ENCODE data around the gene PIEZO1. TPM values are rescaled to one million over a fixed set of nuclear protein-coding genes. Genes with fewer than 3 reads are reported as not detected.

Gene PIEZO1
- total and polyA plus RNA-seq, 10 of the 15 experiments (the other 5 are each of a cell fraction or from before 2014, with no cell fraction given), result 1.3 to 169 (median 33.4) TPM

GRCh38 chr16:88706965-88707826 is 77.8 kb downstream of the PIEZO1 start:
- in situ Hi-C loops (cut with MboI), result no loop called here
- Histone ChIP-seq H3K9ac (ENCODE audit: control insufficient read depth, insufficient read depth, low read length) (peak overlapping the region; percentile 76), H3K27ac (ENCODE audit: control insufficient read depth, insufficient read depth) (peak overlapping the region; percentile 20; the same call in 1 of the 2 replicates), H3K27me3 (replicated peaks in 1 of 2; ENCODE audit: control insufficient read depth in 2 of 2, insufficient read depth in 2 of 2, low read length in 1 of 2) (no peaks in the 10 kb centered on the region), H3K79me2 (ENCODE audit: control insufficient read depth, insufficient read depth, low read length) (peaks cover 41% of the 10 kb centered on the region), H3K4me1 (ENCODE audit: control insufficient read depth, insufficient read depth, low read length) (peaks cover 31% of the 10 kb centered on the region), H3K4me2 (ENCODE audit: control insufficient read depth, insufficient read depth) (peak overlapping the region; percentile 72), H2AFZ (ENCODE audit: control insufficient read depth, low read depth, low read length) (peak overlapping the region; percentile 3; the same call in 1 of the 2 replicates), H3K4me3 (peak overlapping the region; percentile 73), H3K9me3 (replicated peaks; ENCODE audit: control insufficient read depth, insufficient read depth, low read length) (no peaks in the 10 kb centered on the region), H3K36me3 (ENCODE audit: control insufficient read depth in 2 of 2, insufficient read depth in 2 of 2, low read length in 1 of 2) (no peaks in the 10 kb centered on the region; a peak in 2 of 4 replicates), H4K20me1 (ENCODE audit: control insufficient read depth, insufficient read depth) (no peaks in the 10 kb centered on the region)
- ChIA-PET SMC1A (ENCODE audit: uncharacterized antibody, unreplicated experiment) (interaction anchor here (1.1 to 1.2 kb wide), 3 partner anchors 22 to 74 kb away, joined by 3 to 5 read pairs (median 5); no protein-coding TSS in a partner anchor), CTCF (interaction anchor here (0.7 to 1.9 kb wide), 5 partner anchors 26 to 150 kb away, joined by 3 to 13 read pairs (median 4); partner anchors contain the start of genes APRT and TRAPPC2L), RAD21 (ENCODE audit: unreplicated experiment) (interaction anchor here (1.1 to 1.3 kb wide), 2 partner anchors 30 to 44 kb away, joined by 3 to 4 read pairs; partner anchors contain the start of gene MVD), POLR2A (interaction anchor here (1.0 kb wide), 1 partner anchor 8 kb away, joined by 3 read pairs; no protein-coding TSS in a partner anchor)
- intact Hi-C loops (cut with micrococcal nuclease; ENCODE audit: unreplicated experiment), result loop anchor here (2.0 kb wide), 1 partner anchor 56 kb away; the partner anchor contains the start of gene CYBA
- 19% methylated on average over 17 of the region's 17 CpGs for WGBS (ENCODE audit: insufficient coverage, insufficient replicate concordance, low lambda C conversion rate, missing lambda C conversion rate)
- BruUV-seq (replicated peaks), result no TSS peak
- no peak for FAIRE-seq
- ATAC-seq, result no peak
- DNase-seq (ENCODE audit: low read depth, low spot score), result no peak
- no peak for TF ChIP-seq FOXM1 (IDR thresholded peaks at IDR 0.05; ENCODE audit: low read depth, low read length)
- TF ChIP-seq POU2F2 (IDR thresholded peaks at IDR 0.05; ENCODE audit: borderline replicate concordance, low read depth, low read length), result no peak
- TF ChIP-seq CREB1 (IDR thresholded peaks at IDR 0.05; ENCODE audit: low read depth), result no peak

Measured in GM12878 (cell line).